Heart left ventricle (tissue), 16 donors: ENCODE data around the gene DPYSL3. TPM values are rescaled to one million over a fixed set of nuclear protein-coding genes. Genes with fewer than 3 reads are reported as not detected.

Experiments
- ATAC-seq, 4 donors: fragments of 200-7000 bp; cut with Tn5 transposase; one replicate each; pipeline ENCODE4 v1.9.1; 2020 to 2022; ENCODE audit warnings: moderate library complexity in 4 of 4, mild to moderate bottlenecking in 3 of 4, moderate number of reproducible peaks in 1 of 4
- DNase-seq, 5 donors: peaks; one replicate each; pipeline ENCODE4 v3.0.0-alpha.2; 2020
- H3K27ac ChIP-seq, 12 donors: fragments of 200-600 bp; sonication (generic) in 4 of 12; one replicate each; pipeline versions ENCODE4 v1.5.0 to v1.8.0; 2016 to 2022; ENCODE audit warnings: mild to moderate bottlenecking in 2 of 12
- H3K27me3 ChIP-seq, 9 donors: fragments of 200-600 bp; sonication (generic) in 2 of 9; one replicate each; pipeline versions ENCODE4 v1.5.1 to v1.8.0; 2016 to 2022; ENCODE audit warnings: mild to moderate bottlenecking in 3 of 9
- H3K36me3 ChIP-seq, 9 donors: fragments of 200-600 bp; sonication (generic) in 2 of 9; one replicate each; pipeline versions ENCODE4 v1.5.0 to v1.8.0; 2018 to 2022; ENCODE audit warnings: mild to moderate bottlenecking in 2 of 9
- H3K4me1 ChIP-seq, 12 donors: fragments of 200-600 bp; sonication (generic) in 4 of 12; one replicate each; pipeline versions ENCODE4 v1.5.0 to v1.8.0; 2016 to 2022; ENCODE audit warnings: mild to moderate bottlenecking in 3 of 12
- H3K4me3 ChIP-seq, 12 donors: fragments of 200-600 bp; sonication (generic) in 4 of 12; one replicate each; pipeline versions ENCODE4 v1.5.0 to v1.8.0; 2017 to 2022; ENCODE audit warnings: mild to moderate bottlenecking in 9 of 12, moderate library complexity in 4 of 12
- H3K9me3 ChIP-seq, 12 donors: fragments of 200-600 bp; sonication (generic) in 4 of 12; one replicate each; pipeline versions ENCODE4 v1.5.0 to v1.8.0; 2016 to 2022; ENCODE audit warnings: mild to moderate bottlenecking in 1 of 12
- CTCF ChIP-seq, 12 donors: fragments of 200-600 bp; sonication (generic) in 4 of 12; IDR thresholded peaks; one replicate each; pipeline versions ENCODE4 v1.5.0 to v1.8.0; 2018 to 2022; ENCODE audit warnings: antibody characterized with exemption in 12 of 12, mild to moderate bottlenecking in 5 of 12
- POLR2A ChIP-seq, 2 donors: fragments of 450-650 bp; IDR thresholded peaks; one replicate each; pipeline ENCODE4 v1.6.1; 2017; ENCODE audit warnings: antibody characterized with exemption in 2 of 2, mild to moderate bottlenecking in 2 of 2, moderate library complexity in 2 of 2
- WGBS, 4 donors: extraction: QIAGEN DNeasy Blood & Tissue Kit in 2 of 4; methylation state at CpG; one replicate each; pipeline versions ENCODE4 v1.1.5 to v1.1.7; 2013 to 2018; 5-methylcytosine and 5-hydroxymethylcytosine counted together
- intact Hi-C, 10 donors: fragments of 100-400 bp; cut with DNase I; formaldehyde crosslinking; loops; one replicate each; pipeline versions ENCODE4 v1.11.1 to v1.14.2; 2022
- polyA plus RNA-seq, 2 donors: library from polyadenylated mRNA; stranded (reverse); fragments of 200-250 nt; gene quantifications; one replicate each; pipeline ENCODE4 v1.2.3, GENCODE V29; 2013
- total RNA-seq, 9 donors: library from RNA; depleted of rRNA in 2 of 9; stranded (reverse); fragments of >200 nt in 2 of 9; fragmentation: NEBNext Ultra II Directional in 3 of 9; extraction: Animal tissue kit (Norgen Biotek cat#: 25700) in 3 of 9; gene quantifications; one replicate each; pipeline versions ENCODE4 v1.1.0 to v1.2.4, GENCODE V29; 2016 to 2023
- donor health status: ischemic (EF 13 %, LVEDD 7.1; RV severe dilation, severe dysfunction).
- donor health status: healthy with polysubstance abuse.
- donor health status: DM: no; HTN: yes; CAD: no.
- donor health status: DM: no; HTN: no; CAD: no.
- donor health status: ischemic (EF 25% LVEDD 6.9; RV normal size, moderate dysfunction).
- donor health status: ischemic (EF 25% LVEDD 5.7; RV mildly dilated, moderate dysfunction).
- donor health status: healthy.
- donor health status: DM: yes; HTN: yes; CAD: no.
- donor health status: ischemic (EF 35%, LVEDD 5.7; RV mildly dilated, moderate dysfunction).
- donor health status: nonischemic (EF 11% LVEDD 7.7; RV severe dilation, severe dysfunction).
- donor health status: DM: yes; HTN: yes; CAD: no.
- donor health status: PGD.
- donor health status: ischemic (EF 29% LVEDD 5.4; RV normal size, mild dysfunction).
- donor health status: nonischemic (EF 23%, LVEDD 6.1; RV moderate dilation, normal function).

DPYSL3 gene
- total and polyA plus RNA-seq, 11 donors, result 7.9 to 54.7 (median 20.6) TPM

DNA sequence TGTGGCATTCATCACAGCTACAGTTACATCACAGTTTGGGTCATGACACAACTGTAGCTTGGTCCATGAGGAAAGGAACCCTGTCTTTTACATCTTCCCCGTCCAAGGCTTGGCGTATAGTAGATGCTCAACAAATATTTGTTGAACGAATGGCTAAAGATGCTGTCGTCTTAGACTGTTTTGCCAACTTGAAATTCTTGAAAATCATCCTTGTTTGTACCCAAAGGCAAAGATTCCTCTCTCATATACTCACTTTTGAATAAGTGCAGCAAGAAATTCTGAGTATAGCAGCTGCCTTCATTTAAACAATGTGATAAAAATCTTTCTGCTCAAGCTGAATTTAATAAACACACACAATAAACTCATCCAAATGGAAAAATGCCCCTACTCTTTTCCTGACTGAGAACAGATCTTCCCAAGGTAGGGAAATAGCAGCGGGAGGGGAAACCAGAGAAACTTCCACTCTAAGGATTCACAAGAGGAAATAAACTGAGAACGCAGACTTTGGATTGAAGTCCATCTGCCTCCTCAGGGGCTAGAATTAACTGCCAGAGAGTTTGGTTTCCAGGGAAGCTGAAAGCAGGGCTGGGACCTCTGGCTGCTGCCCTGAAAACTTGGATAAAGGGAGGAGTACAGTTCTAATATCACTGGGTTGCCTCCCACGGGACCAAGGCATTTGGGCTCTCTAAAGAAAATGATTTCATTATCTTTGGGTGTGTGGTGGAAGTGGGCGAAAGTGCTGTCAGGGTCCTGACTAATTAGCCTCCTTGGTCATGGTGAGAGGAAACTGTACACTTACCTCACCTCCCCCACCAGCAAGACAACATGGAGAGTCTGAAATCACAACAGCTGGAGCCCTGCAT lies 99.1 kb downstream of the DPYSL3 start:
- intact Hi-C loops, result no loop called here
- 66 to 77% (median 72%) methylated on average over 8 of the region's 8 CpGs for WGBS, 4 donors

GRCh38 chr5:147408980-147409379 lies 100.9 kb downstream of the DPYSL3 start:
- no peak for DNase-seq
- TF ChIP-seq POLR2A (IDR thresholded peaks at IDR 0.05), result no peak
- no peak for TF ChIP-seq CTCF (IDR thresholded peaks at IDR 0.05)

More for the DNA sequence above, 99.1 kb downstream of the DPYSL3 start:
- TF ChIP-seq CTCF (IDR thresholded peaks at IDR 0.05), result no peak
- no peak for TF ChIP-seq POLR2A (IDR thresholded peaks at IDR 0.05)
- peak in 4 of 5 donors; percentile 35 to 72 (median 50) for DNase-seq
- no peaks in the 10 kb centered on the region for H3K9me3 ChIP-seq
- no peak overlapping the region for H3K4me3 ChIP-seq
- peaks cover 0 to 47% (median 19%) of the 10 kb centered on the region in 12 donors for H3K4me1 ChIP-seq
- H3K27me3 ChIP-seq, result no peaks in the 10 kb centered on the region
- peaks cover 0 to 93% (median 23%) of the 10 kb centered on the region in 9 donors for H3K36me3 ChIP-seq
- ATAC-seq, result peak in 3 of 4 donors; percentile 44 to 76 (median 51)
- peak overlapping the region in 7 of 12 donors; percentile 18 to 75 (median 27) for H3K27ac ChIP-seq

DNA sequence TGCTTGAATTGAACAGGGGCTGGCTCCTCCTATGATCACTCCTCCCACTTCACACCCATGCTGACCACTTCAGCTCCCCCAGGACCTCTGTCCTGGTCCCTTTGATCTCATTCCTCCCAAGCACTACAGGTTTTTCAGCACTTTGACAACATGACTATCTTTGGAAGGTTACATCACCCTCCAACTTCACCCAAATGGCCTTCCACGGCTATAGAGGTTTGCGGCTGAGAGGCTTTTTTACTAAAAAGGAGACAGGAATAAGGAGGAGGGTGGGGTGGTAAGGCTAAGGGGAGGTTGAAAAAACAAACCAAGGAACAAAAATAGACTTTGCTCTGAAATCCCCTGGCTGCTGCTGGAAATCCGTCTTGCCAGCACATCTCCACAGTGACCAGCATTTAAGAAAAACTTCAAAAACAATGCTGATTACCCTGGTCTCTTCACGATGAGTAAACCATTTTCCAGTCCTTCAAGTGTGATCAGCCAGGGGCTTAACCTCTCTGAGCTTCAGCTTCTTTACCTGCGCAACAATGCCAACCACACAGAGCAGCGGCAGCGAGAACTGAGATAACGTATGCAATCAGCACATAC lies 102.7 kb downstream of the DPYSL3 start:
- intact Hi-C loops, result loop anchor here in 1 of 10 donors (5.0 kb wide), 1 partner anchor 40 kb away; no protein-coding TSS in a partner anchor
- DNase-seq (no peak), ATAC-seq (peak in 1 of 4 donors; percentile 6)
- peak overlapping the region in 6 of 12 donors; percentile 9 to 88 (median 28) for H3K27ac ChIP-seq
- H3K9me3 ChIP-seq, result no peaks in the 10 kb centered on the region
- H3K4me1 ChIP-seq, result peaks cover 4 to 75% (median 44%) of the 10 kb centered on the region in 12 donors
- no peak for TF ChIP-seq CTCF (IDR thresholded peaks at IDR 0.05)
- no peak for TF ChIP-seq POLR2A (IDR thresholded peaks at IDR 0.05)
- no peak overlapping the region for H3K4me3 ChIP-seq
- H3K27me3 ChIP-seq, result no peaks in the 10 kb centered on the region
- H3K36me3 ChIP-seq, result peaks cover 0 to 67% (median 21%) of the 10 kb centered on the region in 9 donors
- WGBS, 4 donors, result 32 to 42% (median 36%) methylated on average over 8 of the region's 8 CpGs

More at GRCh38 chr5:147408980-147409379, 100.9 kb downstream of the DPYSL3 start:
- Histone ChIP-seq H3K27ac (peak overlapping the region in 1 of 12 donors; percentile 88), H3K36me3 (peaks cover 0 to 85% (median 23%) of the 10 kb centered on the region in 9 donors), H3K9me3 (no peaks in the 10 kb centered on the region), H3K4me1 (peaks cover 0 to 65% (median 36%) of the 10 kb centered on the region in 12 donors), H3K27me3 (no peaks in the 10 kb centered on the region), H3K4me3 (no peak overlapping the region)
- intact Hi-C loops, result loop anchor here in 1 of 10 donors (5.0 kb wide), 1 partner anchor 38 kb away; no protein-coding TSS in a partner anchor
- ATAC-seq, result no peak
- 95 to 100% (median 97%) methylated on average over 2 of the region's 2 CpGs for WGBS, 4 donors

DNA sequence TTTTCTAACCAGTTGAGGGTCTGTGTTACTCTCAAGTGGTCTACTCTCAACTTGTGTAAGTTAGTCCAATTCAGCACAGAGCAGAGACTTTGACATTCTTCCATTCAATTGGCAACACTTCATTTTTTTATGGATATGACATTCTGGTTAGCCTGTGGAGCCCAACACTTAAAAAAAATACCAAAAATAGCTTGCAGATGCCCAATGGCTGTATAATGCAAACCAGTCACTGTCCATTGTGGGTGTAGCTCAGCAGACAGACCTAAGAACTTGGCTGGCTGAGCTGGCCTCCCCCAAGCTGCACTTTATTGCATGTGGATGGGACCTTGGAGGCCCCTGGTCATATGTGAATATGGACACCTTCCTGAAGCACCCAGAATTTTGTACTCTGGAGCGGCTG lies 103.2 kb downstream of the DPYSL3 start:
- ATAC-seq, result no peak

More for the DNA sequence above, 103.2 kb downstream of the DPYSL3 start:
- H3K4me3 ChIP-seq, result no peak overlapping the region
- intact Hi-C loops, result loop anchor here in 1 of 10 donors (5.0 kb wide), 1 partner anchor 41 kb away; no protein-coding TSS in a partner anchor
- H3K36me3 ChIP-seq, result peaks cover 0 to 63% (median 15%) of the 10 kb centered on the region in 9 donors
- H3K4me1 ChIP-seq, result peaks cover 4 to 70% (median 43%) of the 10 kb centered on the region in 12 donors
- no peaks in the 10 kb centered on the region for H3K27me3 ChIP-seq
- TF ChIP-seq POLR2A (IDR thresholded peaks at IDR 0.05) (no peak), CTCF (IDR thresholded peaks at IDR 0.05) (no peak)
- no peak for DNase-seq
- 93 to 100% (median 100%) methylated on average over 1 of the region's 1 CpG; no CpG with 5 or more reads in 1 of the 4 donors for WGBS, 4 donors
- H3K9me3 ChIP-seq, result no peaks in the 10 kb centered on the region
- peak overlapping the region in 5 of 12 donors; percentile 15 to 88 (median 19) for H3K27ac ChIP-seq
